Transverse colon (tissue), 4 donors: ENCODE measurements around the gene SLC25A6.

Experiments
- CTCF ChIP-seq, 5 experiments: fragments of 200-600 bp in 3 of 5; fragments of 450-650 bp in 2 of 5; sonication (generic) in 3 of 5; IDR thresholded peaks; 1 replicate in 2 of 5; 2 replicates in 3 of 5; pipeline ENCODE4 v1.5.1; 2016 to 2017; ENCODE audit warnings: antibody characterized with exemption in 5 of 5, inconsistent platforms in 3 of 5, mild to moderate bottlenecking in 2 of 5, moderate library complexity in 1 of 5
- EP300 ChIP-seq: sonication (generic); formaldehyde crosslinking; IDR thresholded peaks from one replicate; pipeline ENCODE4 v1.6.1; 2017; ENCODE audit warnings: antibody characterized with exemption, low read depth
- POLR2A ChIP-seq: fragments of 450-650 bp; IDR thresholded peaks from one replicate; pipeline ENCODE4 v1.6.1; 2016; ENCODE audit warnings: antibody characterized with exemption, mild to moderate bottlenecking, moderate library complexity
- POLR2AphosphoS5 ChIP-seq, 3 donors: sonication (generic); formaldehyde crosslinking; IDR thresholded peaks; one replicate each; pipeline ENCODE4 v1.6.1; 2016; ENCODE audit warnings: antibody characterized with exemption in 3 of 3

DNA sequence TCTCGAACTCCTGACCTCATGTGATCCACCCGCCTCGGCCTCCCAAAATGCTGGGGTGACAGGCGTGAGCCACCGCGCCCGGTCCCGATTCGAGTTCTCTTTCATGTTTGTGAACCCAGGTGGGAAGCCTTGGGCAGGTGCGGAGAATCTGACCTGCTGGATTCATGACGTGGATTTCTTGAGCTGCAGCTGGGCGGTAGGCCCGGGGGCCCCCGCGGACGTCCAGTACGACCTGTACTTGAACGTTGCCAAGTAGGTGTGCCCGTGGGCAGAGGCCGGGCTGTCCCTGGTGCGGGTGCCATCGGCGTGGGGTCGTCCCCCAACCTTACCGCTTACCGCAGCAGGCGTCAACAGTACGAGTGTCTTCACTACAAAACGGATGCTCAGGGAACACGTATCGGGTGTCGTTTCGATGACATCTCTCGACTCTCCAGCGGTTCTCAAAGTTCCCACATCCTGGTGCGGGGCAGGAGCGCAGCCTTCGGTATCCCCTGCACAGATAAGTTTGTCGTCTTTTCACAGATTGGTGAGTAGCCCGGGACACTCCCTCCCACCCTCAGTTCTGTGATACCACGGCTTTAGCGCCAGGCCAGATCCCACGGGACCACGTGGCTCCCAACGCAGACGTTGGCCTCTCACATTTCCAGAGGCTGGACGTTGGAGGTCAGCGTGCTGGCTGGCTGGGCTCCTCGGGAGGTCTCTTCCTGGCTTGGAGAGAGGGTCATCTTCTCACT is 39.8 kb downstream of the SLC25A6 start:
- TF ChIP-seq CTCF (IDR thresholded peaks at IDR 0.05) (no peak), POLR2A (no peak), POLR2AphosphoS5 (IDR thresholded peaks at IDR 0.05) (no peak), EP300 (no peak)
